Stimulated activated naive CD4-positive, alpha-beta T cell (primary cell): ENCODE results near the gene LUC7L.
A peak's percentile ranks its signal among the peaks of the same experiment; 100 is the strongest.
"Not testable (repeated sequence)": the region's sequence is repeated elsewhere in the genome, so short reads cannot be mapped to it uniquely, and the experiment has no call there.

ENCODE experiments used
- DNase-seq, 6 experiments: peaks; one replicate each; lab custom pipeline; 2025; lab: John Stamatoyannopoulos, UW

LUC7L gene, protein sequence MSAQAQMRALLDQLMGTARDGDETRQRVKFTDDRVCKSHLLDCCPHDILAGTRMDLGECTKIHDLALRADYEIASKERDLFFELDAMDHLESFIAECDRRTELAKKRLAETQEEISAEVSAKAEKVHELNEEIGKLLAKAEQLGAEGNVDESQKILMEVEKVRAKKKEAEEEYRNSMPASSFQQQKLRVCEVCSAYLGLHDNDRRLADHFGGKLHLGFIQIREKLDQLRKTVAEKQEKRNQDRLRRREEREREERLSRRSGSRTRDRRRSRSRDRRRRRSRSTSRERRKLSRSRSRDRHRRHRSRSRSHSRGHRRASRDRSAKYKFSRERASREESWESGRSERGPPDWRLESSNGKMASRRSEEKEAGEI

DNA sequence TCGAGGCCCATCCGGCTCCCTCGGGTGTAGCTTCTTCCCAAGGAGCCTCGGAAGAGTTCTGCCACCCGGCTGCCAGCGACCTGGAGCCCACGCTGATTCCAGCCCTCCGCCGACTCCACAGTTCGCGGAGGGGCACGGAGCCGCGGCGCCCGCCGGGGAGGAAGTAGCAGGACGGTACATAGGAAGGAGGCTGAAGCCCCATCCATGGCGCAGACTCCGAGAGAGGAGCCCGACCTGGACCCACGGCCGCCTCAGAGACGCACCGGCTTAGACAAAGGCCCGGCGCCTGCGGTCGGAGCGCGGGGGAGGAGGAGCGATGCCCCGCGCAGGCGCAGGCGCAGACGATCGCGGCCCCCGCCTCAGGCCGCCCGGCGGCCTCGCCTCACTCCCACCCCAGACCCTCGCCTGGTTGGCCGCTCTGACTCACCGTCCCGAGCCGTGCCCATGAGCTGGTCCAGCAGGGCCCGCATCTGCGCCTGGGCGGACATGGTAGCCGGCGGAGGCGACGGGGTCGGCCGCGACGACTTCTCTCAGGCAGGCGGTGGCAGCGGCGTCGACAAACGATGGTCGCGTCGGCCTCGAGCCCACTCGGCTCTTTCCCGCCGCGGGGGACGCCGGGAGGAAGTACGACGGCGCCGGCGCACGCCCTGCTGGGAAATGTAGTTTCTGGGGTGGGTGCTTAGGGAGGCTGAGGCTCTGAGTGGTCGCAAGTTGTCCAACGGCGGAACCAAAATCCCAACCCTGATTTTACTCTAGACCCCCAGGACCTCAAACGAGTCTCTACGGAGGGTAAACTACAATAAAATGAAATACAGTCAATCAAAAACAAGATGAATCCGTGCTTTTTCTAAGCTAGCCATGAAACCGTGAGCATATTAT, at the start of gene LUC7L:
Gene LUC7L, minus strand, starts transcription at position 598 of the 879 bp plus-strand sequence. Its CDS starts 110 bp downstream, at position 488.
- peak; percentile 70 to 92 (median 82) for DNase-seq

DNA sequence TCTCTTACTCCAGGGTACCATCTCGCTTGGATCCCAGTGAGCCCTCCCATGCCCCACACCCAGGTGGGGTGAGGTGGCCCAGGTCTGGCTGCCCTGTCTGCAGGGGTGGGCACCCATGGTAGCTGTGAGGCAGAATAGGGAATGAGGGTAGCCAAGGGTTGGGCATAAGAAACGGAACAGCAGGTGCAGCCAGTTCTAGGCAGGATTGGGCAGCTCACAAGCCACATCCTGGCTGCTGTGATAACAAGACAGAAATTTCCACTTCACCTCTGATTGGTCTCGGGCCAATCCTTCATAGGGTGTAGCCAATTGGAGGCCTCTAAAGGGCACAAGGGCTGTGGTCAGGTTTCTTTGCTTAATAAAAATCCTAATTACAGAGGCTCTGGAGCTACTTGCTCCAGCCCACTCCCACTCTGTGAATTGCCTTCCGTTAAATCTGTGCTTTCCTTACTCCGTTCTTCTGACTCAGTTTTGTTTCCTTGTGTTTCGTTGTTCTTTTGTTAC, 49.7 kb upstream of the LUC7L start:
- DNase-seq = peak in 4 of 6 experiments; percentile 19 to 56 (median 43)

DNA sequence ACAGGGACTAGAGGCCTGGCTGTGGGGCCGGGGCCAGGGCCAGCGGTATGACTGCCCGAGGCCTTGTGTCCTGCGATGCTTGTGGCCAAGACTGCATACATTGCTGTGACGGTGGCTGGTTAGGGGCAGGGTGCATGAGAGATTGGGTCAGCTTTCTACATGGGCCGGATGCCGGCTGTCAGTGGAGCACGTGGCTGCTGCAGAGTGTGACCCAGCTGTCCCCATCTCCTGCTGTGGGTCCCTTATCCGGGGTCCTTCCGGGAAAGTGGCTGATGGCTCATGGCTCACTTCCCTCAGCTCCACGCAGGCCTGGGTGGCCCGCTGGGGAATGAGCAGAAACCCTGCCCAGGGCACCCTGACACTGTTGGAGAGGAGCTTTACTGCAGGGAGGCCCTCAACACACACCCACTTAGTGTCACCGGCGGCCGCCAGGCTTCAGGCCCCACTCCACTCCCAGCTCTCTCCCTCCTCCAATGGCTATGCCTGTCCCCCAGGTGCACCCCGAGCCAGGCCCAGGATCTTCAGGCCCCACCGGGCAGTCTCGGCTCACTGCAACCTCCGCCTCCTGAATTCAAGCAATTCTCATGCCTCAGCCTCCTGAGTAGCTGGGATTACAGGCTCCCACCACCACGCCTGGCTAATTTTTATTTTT, 47.3 kb upstream of the LUC7L start:
- DNase-seq = no peak

DNA sequence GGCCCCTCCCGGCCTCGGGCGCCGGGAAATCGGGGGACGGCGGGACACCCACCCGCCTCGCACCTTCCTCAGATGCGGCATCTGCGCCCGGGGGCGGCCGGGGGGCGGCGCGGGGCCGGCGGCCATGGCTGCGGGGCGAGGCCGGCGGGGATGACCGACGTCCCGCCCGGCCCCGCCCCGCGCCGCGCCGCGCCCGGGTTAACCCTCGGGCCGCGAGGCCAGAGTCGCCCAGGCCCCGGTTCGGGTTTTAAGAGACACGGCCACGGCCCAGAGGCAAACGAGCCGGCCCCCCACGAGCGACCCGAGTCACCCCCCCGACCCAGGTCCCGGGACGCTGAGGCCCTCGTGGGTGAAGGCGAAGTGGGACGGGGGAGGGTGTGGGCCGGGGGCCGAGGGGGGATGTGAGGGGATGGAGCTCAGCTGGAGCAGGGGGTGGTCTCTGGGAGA, 46.6 kb upstream of the LUC7L start, which contains the start of gene RGS11:
Gene RGS11, minus strand, starts transcription at position 159 of the 447 bp plus-strand sequence. Its CDS starts 33 bp downstream, at position 126.
- DNase-seq = no peak

DNA sequence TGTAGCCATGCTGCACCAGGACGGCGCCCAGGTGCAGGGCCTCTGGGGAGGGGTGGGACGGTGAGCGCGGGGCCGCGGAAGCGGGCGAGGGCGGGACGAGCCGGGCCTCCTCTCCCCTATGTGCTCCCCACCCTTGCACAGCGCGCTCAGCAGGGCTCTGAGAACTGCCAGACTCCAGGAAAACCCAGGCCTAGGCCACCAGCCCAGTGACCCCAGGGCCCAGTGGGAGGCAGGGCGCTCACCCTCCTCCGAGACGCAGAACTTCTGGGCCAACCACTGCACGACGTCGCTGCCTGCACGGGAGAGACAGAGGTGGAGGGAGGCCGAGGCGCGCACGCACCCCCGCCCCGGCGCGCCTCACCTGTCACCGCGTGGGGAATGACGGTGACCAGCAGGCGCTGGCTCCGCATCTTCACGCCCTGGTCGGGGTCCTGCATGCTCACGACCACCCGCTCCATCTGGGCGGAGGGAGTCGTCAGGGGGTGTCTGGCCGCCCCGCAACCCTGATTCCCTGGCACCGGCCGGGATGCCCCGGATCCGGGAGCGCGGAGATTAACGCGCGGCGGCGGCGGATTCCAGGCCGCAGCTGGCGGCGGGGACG, 45.9 kb upstream of the LUC7L start:
- DNase-seq = peak in 2 of 6 experiments; percentile 10 to 16

DNA sequence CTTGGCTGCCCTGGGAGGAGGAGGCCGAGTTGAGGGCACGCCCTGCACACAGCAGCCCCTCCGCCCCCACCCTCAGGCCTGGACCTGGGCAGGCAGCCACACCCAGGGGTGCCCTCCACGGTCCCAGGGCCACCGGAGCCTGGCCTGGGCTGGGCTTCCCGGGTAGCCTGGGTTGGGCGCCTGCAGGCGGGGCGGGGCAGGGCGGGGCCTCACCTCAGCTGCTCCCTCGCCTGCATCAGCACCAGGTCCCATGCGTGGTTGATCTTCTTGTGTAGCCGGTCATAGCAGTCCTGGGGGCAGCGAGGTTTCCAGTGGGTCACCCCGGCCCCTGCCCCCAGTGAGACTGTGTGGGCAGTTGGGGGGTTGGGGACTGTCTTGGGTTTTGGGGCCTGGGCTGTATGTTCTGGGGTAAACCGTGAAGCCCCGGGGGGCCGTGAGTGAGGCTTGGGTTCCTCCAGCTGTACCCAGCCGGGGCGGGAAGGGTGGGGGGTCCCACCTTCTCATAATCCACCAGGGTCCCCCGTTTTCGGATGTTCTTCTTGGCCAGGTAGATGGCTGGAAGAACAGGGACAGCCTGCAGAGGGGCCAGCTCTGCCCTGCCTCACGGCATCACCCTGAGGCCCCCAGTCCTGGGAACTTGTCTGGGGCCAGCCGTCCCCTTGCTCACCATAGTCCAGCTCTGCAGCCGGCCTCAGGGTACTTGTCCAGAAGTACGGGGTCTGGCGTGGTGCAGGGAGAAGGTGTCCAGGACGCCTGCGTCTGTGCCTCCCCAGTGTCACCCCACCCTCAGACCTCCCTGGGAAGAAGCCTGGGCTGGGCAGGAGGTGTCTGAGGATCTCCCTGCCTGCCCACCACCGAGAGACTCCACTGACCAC, 44.5 kb upstream of the LUC7L start:
- no peak for DNase-seq

DNA sequence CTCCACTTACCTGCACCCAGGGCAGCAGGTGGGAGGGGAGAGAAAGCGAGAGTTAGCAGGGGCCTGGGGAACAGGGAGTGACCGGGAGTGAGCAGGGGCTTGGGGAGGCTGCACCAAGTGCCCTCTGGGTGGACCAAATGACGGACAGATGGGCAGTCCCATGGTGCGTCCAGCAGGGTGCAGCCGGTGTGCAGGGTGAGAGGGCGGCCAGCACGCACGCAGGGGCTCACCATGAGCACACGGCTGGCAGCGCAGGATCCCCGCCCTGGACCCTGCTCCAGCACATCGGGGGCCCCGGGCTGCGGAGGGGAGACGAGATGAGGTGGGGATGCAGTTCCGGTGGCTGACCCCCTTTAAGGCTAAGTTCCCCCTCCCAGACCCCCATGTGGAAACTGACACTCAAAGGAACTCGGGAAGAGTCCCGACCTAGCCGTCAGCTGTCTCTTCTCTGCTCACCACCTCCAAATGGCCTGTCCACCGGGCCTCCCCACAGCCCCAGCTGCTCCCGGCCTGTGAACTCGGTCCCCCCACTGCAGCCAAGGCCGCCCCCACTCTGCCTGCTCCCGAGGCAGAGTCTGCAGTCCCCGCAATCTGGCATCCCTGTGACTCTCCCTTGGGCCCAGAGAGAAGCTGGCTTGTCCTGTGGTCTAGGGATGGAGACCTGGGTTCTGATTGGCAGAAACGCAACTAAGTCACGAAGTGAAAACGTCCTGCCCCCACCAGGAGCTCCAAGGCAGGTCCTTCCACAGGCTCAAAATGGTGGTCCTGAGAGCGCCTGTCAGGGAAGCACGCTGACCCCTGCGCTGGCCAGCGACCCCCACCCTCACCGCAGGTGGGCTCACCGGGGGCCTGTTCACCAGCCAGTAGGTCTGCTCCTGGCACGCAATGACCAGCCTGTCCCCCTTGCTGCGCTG, 43.6 kb upstream of the LUC7L start:
- no peak for DNase-seq

DNA sequence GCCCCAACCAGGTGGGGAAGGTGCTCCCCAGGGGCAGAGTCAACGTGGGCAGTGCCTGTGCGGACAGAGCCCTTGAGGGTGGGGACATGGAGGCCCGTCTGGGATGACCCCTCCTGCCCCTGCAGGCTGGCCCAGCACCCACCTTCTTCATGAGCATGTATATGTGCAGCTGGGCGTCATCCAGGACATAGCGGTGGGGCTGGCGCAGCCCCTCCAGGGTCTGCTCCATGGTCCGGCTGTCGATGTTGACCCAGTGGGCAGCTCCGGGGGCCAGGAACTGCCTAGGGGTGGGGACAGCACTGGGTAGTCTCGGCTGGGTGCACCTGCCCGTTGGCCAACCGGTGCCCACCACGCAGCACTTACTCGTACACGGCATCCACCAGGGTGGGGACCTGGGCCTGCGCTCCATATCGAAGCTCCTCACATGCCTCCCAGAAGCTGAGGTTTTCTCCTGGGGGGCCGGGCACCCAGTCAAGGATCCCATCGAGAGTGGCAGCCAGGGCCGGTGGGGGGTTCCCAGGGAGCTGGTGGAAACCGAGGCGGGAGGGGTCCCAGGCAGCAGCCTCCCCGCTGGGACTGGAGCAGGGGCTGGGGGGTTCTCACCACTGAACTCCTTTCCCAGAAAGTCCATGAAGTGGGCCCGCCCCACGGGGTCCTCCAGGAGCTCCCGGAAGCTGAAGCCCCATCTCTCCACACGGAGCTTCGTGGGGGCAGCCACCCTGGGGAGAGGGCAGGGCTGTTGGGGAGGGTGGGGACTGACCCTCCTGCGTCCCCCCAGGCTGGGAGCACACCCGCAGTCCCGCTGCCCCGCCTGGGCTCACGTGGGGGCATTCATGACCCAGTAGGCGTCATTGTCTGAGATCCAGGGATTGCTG, 41.4 kb upstream of the LUC7L start:
- no peak for DNase-seq

DNA sequence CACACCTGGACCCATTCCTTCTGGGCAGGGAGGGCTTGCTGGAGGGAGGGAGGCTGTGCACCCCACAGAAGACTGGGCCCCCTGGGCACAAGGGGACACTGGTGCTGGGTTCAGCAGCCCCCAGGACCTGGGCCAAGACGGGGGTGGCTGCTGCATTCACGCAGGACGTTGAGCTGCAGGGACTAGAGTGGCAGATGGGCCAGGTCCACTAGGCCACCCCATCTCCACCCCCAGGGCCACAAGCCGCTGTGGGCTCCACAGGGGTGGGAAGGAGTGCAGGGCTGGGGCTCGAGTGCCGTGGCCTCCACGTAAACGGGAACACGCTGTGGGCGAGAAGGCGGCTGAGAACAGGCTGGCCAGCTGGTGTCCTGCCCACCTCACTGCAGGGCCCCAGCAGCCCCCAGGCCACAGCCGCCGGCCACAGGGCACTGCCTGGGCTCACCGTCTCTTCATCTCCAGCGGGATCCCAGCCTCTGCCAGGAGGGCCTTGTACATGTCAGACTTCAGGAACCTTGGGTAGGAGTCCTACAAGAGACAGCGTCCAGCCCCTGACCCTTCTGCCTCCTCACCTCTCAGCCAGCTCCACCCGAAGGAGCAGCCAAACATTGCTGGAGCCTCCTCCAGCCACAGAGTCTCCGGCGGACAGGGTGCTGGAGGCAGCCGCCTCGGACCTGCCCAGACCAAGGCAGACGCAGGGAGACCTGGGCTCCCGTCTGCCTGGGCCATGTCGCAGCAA, 40.0 kb upstream of the LUC7L start:
- no peak for DNase-seq

DNA sequence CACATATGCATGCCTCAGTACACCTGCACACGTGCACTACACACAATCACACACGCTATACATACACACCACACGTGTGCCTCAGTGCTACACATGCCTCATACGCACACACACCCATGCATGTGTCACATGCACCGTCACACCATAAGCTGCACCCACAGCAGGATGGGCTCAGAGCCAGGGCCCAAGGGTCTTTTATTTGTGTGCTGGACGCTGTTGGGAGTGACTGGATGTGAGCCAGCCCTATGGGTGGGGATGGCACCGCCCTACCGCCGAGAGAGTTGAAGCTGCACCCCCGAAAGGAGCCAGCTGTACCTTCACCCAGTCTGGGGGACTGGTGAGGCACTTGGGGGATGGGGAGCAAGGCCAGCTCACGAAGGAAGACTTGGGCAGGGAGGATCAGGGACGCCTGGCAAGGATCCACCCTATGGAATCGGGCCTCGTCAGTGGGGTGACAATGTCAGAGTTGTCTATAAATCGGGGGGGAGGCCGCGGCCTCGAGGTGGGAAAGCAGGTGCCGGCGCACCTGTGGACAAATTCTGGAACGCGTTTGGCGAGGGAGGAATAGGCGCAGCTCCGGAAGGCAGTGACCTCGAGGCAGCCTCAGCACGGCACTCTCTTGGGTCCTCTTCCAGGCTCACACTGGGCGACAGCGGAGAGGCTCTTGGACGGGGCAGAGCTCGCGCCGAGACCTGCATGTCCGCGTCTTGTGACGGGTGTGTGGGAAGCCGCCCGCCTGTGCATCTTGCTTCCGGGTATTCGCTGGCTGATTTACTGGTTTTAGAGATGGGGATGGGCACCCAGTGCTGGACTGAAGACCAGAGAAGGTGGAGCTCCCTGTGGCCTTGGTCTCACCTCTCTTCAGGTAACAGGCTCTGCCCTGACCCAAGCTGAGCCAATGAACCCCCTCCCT, 39.1 kb upstream of the LUC7L start:
- no peak for DNase-seq

DNA sequence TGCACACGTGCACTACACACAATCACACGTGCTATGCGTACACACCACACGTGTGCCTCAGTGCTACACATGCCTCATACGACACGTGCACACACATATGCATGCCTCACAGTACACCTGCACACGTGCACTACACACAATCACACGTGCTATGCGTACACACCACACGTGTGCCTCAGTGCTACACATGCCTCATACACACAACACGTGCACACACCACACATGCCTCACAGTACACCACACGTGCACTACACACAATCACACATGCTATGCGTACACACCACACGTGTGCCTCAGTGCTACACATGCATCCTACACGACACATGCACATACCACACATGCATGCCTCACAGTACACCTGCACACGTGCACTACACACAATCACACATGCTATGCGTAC, 38.3 kb upstream of the LUC7L start:
- not testable (repeated sequence) for DNase-seq

DNA sequence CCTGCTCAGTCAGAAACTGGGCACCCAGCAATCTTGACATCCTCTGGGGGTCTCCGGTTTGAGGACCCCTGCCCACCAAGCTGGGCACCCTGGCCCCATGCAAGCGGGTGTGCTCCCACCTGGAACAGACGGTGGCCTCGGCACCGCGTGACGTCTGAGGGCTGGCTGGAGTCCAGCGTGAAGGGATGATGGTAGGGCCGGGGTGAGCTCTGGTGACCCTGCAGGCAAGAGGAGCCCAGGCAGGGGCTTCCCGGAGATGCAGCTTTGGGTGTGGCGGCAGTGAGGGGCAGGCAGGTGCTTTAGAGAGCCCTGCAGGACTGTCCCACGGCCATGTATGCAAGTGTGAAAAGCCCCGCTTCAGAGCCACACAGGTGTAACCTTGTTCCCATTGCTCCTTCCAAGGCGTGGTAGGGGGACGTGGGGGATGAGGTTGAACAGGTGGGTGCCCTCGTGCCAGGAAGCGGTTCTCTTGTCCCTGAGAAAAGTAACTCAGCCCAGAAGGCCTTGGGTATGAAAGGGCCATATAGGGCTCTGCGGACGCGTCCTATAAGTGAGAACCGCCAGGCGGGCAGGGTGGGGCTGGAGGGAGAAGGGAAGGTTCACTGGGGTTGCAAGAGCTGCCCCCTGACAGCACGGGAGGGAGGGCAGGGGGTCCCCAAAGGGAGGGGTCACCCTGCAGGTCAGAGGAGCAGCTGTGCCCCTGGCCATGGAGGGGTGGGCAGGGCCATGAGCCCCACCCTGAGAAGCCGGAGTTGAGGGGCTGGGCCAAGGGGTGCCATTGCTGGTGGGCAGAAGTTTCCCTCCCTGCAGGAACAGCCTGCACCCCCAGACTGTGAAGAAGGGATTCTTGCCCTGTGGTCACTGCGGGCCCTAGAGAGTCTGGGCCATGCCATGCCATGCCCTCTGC, 37.3 kb upstream of the LUC7L start:
- no peak for DNase-seq

DNA sequence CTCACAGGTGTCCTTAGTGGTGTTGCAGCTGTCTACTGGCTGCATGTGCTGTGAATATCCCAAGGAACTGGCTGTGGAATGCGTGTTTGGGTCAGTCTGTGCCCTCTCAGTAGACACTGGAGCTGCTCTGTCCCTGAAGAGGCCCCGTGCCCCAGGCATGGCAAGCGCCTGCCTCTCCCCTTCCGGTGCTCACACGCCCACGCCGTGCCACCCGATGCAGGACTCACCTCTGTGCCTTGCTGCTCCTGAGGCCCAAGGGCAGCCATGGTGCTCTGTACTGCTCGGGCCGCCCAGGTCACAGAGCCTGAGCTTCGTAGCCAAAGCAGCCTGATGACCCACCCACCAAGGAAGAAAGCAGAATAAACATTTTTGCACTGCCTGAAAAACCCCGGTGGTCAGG, 36.5 kb upstream of the LUC7L start:
- no peak for DNase-seq

DNA sequence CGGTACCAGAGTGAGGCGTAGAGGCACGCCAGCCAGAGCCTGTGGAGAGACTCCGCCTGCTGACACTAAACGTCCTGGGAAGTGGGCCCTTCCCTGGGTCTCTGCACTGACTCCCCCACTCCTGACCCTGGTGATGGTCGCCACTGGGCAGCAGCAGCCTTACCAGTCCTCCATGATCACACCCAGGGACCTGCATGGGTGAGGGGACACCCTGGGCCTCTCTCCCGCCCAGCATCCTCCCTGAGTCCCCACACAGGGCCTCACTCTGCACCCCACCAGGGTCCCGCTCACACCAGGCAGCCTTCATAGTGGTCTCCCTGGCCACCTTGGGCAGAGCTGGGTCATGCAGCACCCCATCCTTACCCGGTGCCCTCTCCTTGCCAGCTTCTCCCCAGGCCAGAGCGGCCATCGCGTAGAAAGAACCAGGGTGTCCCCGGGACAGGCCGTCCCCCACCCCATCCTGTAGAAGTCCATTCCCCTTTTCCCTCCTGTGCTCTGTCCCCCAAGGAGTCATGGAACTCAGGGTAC, 35.8 kb upstream of the LUC7L start:
- no peak for DNase-seq

DNA sequence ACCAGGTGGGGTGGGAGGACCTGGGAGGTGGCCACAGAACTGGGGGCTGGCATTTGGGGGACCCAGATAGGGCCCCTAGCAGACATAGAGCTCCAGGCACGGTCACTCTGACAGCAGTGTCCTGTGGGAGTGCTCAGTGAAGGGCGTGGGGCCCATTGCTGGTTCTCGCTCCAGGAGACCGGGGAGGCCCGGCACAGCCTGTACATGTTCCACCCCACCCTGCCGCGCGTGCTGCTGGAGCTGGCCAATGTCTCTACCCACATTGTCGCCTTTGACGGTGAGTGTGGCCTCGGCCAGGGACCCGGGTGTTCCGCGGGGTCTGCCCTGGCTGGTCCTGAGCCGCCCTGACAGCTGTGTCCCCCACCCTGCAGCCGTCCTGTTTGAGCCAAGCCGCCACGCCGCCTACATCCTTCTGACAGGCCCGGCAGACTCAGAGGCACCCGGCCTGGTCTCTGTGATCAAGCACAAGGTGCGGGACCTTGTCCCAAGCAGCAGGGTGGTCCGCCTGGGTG, 35.2 kb upstream of the LUC7L start:
- no peak for DNase-seq
